Measurements from ENCODE around the gene CTDSP1.
A peak's percentile ranks its signal among the peaks of the same experiment; 100 is the strongest.

The CTDSP1 gene

DNA sequence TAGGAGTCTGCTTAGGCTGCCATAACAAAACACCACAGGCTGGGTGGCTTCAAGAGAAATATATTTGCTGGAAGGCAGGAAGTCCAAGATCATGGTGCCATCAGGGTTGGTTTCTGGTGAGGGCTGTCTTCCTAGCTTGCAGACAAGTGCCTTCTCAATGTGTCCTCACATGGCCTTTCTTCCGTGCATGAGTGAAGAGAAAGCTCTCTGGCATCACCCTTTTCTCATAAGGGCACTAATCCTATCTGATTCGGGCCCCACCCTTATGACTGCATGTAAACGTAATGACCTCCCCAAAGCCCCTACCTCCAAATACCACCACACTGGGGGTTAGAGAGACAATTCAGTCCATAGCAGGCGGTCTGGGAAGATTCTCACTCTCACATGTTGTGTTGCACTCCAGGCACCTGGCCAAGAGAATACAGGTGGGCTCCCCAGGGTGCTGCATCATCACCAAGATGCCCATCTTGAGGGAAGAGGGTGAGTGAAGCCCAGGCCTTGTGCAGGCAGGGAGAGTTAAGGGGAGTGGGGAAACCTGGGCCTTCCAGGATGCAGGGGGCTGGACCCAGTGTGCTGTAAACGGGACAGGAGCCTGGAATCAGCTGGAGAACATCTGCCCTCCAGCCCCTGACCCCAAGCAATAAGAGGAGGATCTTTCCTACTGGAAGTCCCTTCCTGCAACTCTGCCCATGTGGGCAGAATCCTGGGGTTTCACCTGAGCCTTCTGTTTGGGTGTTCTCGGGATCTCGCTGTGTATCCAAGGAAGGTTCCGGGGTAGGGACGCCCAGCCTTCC, 32.9 kb upstream of the CTDSP1 start:
- H3K4me1 ChIP-seq, result peaks cover 66 to 99% (median 92%) of the 10 kb centered on the region in 10 experiments
- no peak for TF ChIP-seq Cebpa-rat (IDR thresholded peaks at IDR 0.05)
- H3K36me3 ChIP-seq, result peaks cover 0 to 5% (median 0%) of the 10 kb centered on the region in 11 experiments; a peak in 2 of 22 replicates
- H3K27ac ChIP-seq, result peak overlapping the region; percentile 90 to 99 (median 92)
- H3K9me3 ChIP-seq (replicated peaks in 1 of 11), result peaks cover 0 to 8% (median 7%) of the 10 kb centered on the region in 11 experiments; a peak in 16 of 22 replicates
- H4K20me1 ChIP-seq, result no peaks in the 10 kb centered on the region
- peak overlapping the region; percentile 52 to 72 (median 63) for H3K4me3 ChIP-seq
- peak overlapping the region; percentile 84 to 99 (median 90) for H3K4me2 ChIP-seq
- H3K27me3 ChIP-seq, result no peaks in the 10 kb centered on the region
- peak overlapping the region; percentile 82 to 96 (median 85) for H3K9ac ChIP-seq

DNA sequence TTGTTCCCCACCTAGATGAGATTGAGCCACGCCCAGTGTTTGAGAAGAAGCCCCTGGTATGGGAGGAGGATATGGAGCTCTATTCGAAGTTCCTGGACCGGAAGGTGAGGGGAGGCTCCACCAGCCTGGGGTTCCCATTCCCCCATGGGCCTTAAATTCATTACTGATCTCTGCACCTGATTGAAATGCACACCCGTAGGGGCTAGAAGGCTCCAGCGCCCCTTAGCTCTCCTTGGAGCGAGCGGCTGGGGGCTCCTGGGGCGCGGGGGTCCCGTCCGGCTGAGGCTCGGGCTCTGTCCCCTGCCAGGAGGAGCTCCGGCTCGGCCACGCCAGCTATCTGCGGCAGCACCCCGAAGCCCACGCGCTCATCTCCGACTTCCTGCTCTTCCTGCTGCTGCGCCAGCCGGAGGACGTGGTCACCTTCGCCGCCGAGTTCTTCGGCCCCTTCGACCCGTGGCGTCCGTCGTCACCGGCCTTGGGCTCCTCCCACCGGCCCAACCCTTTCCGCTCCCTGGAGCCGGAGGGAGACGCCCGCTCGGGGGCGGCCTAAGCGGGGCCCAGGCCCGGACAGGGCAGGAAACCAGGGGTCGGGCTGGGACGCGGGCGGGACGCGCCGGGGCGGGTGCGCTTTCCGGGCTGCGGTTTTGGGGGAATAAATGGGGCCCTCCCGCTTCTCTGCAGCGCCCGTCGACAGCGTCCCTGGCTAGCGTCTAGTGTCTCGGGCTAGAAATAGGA, 32.1 kb upstream of the CTDSP1 start:
- no peak for TF ChIP-seq Cebpa-rat (IDR thresholded peaks at IDR 0.05)
- H3K27ac ChIP-seq, result peak overlapping the region; percentile 90 to 99 (median 92)
- no peaks in the 10 kb centered on the region for H4K20me1 ChIP-seq
- peak overlapping the region; percentile 82 to 96 (median 85) for H3K9ac ChIP-seq
- peaks cover 68 to 99% (median 92%) of the 10 kb centered on the region in 10 experiments for H3K4me1 ChIP-seq
- H3K4me3 ChIP-seq, result peak overlapping the region; percentile 52 to 72 (median 63)
- peak overlapping the region; percentile 84 to 99 (median 90) for H3K4me2 ChIP-seq
- H3K27me3 ChIP-seq, result no peaks in the 10 kb centered on the region
- H3K36me3 ChIP-seq, result peaks cover 0 to 5% (median 0%) of the 10 kb centered on the region in 11 experiments; a peak in 2 of 22 replicates
- H3K9me3 ChIP-seq (replicated peaks in 1 of 11), result peaks cover 0 to 8% (median 7%) of the 10 kb centered on the region in 11 experiments; a peak in 16 of 22 replicates

DNA sequence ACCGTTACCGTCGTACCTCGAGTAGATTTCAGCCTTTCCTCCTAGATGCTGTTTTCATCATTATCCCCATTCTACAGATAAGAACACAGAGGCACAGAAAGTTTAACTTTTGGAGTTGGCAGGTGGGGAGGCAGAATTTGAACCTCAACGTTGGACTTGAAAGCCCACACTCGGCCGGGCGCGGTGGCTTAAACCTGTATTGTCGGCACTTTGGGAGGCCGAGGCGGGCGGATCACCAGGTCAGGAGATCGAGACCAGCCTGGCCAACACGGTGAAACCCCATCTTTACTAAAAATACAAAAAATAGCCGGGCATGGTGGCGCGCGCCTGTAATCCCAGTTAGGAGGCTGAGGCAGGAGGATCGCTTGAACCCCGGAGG, 31.5 kb upstream of the CTDSP1 start:
- no peaks in the 10 kb centered on the region for H3K27me3 ChIP-seq
- peak overlapping the region; percentile 82 to 96 (median 85) for H3K9ac ChIP-seq
- H3K36me3 ChIP-seq, result peaks cover 0 to 5% (median 0%) of the 10 kb centered on the region in 11 experiments; a peak in 2 of 22 replicates
- H3K9me3 ChIP-seq (replicated peaks in 1 of 11), result peaks cover 0 to 8% (median 7%) of the 10 kb centered on the region in 11 experiments; a peak in 16 of 22 replicates
- H3K4me3 ChIP-seq, result peak overlapping the region; percentile 43 to 72 (median 63)
- H4K20me1 ChIP-seq, result no peaks in the 10 kb centered on the region
- H3K4me1 ChIP-seq, result peaks cover 68 to 99% (median 92%) of the 10 kb centered on the region in 10 experiments
- H3K4me2 ChIP-seq, result peak overlapping the region; percentile 84 to 99 (median 90)
- no peak for TF ChIP-seq Cebpa-rat (IDR thresholded peaks at IDR 0.05)
- peak overlapping the region; percentile 90 to 99 (median 92) for H3K27ac ChIP-seq

DNA sequence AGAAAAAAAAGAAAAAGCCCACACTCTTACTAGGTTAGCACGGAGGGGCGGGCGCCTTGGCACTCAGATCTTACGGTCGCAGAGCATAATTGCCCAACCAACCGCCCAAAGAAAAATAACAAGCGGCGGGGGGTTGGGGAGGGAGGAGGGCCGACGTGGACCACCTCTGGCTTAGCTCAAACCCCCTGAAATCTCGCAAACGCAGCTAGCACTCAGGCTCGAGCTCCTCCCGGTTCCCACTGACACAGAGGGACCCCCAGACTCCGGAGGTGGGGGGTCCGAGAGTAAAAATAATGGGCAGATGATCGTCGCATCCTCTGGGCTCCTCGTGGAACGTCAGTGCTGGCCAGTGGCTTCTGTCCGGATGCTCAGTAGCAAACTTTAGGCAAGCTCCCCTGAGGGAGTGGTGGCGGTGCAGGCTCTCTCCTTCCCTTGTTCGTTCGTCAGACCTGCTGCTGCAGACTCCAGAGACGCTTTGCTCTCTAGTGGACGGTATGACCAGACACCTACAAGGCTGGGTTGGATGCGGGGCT, 31.0 kb upstream of the CTDSP1 start:
- peaks cover 69 to 99% (median 92%) of the 10 kb centered on the region in 10 experiments for H3K4me1 ChIP-seq
- peaks cover 0 to 5% (median 0%) of the 10 kb centered on the region in 11 experiments; a peak in 2 of 22 replicates for H3K36me3 ChIP-seq
- H4K20me1 ChIP-seq, result no peaks in the 10 kb centered on the region
- peaks cover 0 to 8% (median 7%) of the 10 kb centered on the region in 11 experiments; a peak in 16 of 22 replicates for H3K9me3 ChIP-seq (replicated peaks in 1 of 11)
- H3K27ac ChIP-seq, result peak overlapping the region; percentile 90 to 99 (median 92)
- peak overlapping the region; percentile 82 to 96 (median 85) for H3K9ac ChIP-seq
- H3K27me3 ChIP-seq, result no peaks in the 10 kb centered on the region
- peak overlapping the region; percentile 43 to 72 (median 63); a peak in 19 of 20 replicates for H3K4me3 ChIP-seq
- peak in 2 of 11 experiments; percentile 11 to 19; a peak in 1 of 22 replicates for TF ChIP-seq Cebpa-rat (IDR thresholded peaks at IDR 0.05)
- H3K4me2 ChIP-seq, result peak overlapping the region; percentile 84 to 99 (median 90)

DNA sequence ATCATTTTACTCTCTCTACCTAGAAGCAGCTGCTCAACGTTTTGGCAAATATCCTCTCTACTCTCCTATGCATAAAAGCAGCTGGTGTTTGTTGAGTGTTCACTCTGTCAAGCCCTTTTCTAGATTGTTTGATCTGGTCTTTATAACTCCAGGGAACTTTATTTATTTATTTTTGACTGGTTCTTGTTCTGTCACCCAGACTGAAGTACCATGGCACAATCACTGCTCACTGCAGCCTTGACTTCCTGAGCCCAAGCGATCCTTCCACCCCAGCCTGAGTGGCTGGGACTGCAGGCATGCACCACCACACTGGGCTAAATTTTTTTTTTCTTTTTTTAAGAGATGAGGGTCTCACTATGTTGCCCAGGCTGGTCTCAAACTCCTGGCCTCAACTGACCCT, 30.3 kb upstream of the CTDSP1 start:
- Histone ChIP-seq H3K9ac (peak overlapping the region; percentile 82 to 96 (median 85)), H3K9me3 (replicated peaks in 1 of 11) (peaks cover 0 to 8% (median 7%) of the 10 kb centered on the region in 11 experiments; a peak in 16 of 22 replicates), H3K36me3 (peaks cover 0 to 5% (median 0%) of the 10 kb centered on the region in 11 experiments; a peak in 2 of 22 replicates), H3K27ac (peak overlapping the region; percentile 90 to 99 (median 92)), H3K4me1 (peaks cover 69 to 99% (median 92%) of the 10 kb centered on the region in 10 experiments), H4K20me1 (no peaks in the 10 kb centered on the region), H3K4me3 (peak overlapping the region in 8 of 10 experiments; percentile 43 to 72 (median 63); a peak in 14 of 20 replicates), H3K27me3 (no peaks in the 10 kb centered on the region), H3K4me2 (peak overlapping the region; percentile 84 to 99 (median 90))
- no peak for TF ChIP-seq Cebpa-rat (IDR thresholded peaks at IDR 0.05)

DNA sequence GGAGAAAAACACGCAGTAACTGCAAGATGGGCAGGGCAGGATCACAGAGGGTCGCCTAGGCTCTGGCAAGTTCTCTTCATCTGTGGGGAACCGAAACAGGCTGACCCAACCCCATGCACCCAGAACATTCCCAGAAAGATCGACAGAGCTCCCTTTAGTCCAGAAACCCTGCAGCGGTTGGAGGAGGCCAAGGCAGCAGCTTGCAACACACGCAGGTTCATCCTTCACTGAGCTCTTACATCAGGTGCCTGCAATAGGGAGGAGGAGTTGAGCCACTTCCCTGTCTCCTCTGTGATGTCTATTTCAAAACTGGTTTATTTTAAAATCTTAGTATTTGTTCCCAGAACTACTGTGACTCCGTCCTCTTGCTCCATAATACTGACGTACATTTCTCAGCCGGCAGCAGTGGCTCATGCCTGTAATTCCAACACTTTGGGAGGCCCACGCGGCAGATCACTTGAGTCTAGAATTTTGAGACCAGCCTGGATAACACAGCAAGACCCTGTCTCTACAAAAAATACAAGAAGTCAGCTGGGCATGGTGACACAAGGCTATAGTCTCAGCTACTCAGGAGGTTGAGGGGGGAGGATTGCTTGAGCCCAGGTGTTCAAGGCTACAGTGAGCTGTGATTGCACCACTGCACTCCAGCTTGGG, 29.1 kb upstream of the CTDSP1 start:
- H3K4me3 ChIP-seq, result peak overlapping the region in 6 of 10 experiments; percentile 15 to 66 (median 41); a peak in 7 of 20 replicates
- H3K36me3 ChIP-seq, result peaks cover 0 to 5% (median 0%) of the 10 kb centered on the region in 11 experiments; a peak in 2 of 22 replicates
- H3K9ac ChIP-seq, result peak overlapping the region; percentile 82 to 96 (median 85)
- peaks cover 69 to 96% (median 87%) of the 10 kb centered on the region in 10 experiments for H3K4me1 ChIP-seq
- TF ChIP-seq Cebpa-rat (IDR thresholded peaks at IDR 0.05), result peak; percentile 96 to 100 (median 100)
- peak overlapping the region; percentile 90 to 99 (median 92) for H3K27ac ChIP-seq
- H4K20me1 ChIP-seq, result no peaks in the 10 kb centered on the region
- H3K4me2 ChIP-seq, result peak overlapping the region; percentile 84 to 99 (median 90)
- no peaks in the 10 kb centered on the region for H3K27me3 ChIP-seq
- H3K9me3 ChIP-seq (replicated peaks in 1 of 11), result peaks cover 0 to 8% (median 7%) of the 10 kb centered on the region in 11 experiments; a peak in 16 of 22 replicates

DNA sequence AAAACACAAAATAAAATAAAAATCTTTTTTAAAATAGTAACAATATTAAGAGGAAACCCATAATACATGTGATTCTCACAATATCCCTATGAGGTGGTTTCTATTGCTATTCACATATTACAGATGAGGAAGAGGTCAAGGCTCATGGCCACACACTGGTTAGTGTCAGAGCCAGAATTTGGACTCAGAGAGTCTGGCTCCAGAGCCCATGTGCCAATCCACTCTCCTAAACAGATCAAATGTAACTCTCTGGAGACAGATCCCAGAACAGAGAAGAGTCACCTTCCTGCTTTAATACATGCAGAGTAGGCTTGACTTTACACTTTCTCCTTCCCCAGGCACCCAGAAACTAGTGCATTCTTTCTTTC, 27.7 kb upstream of the CTDSP1 start:
- H3K4me1 ChIP-seq, result peaks cover 67 to 91% (median 75%) of the 10 kb centered on the region in 10 experiments
- no peak overlapping the region for H3K4me3 ChIP-seq
- peak overlapping the region; percentile 82 to 96 (median 85) for H3K9ac ChIP-seq
- H3K27ac ChIP-seq, result peak overlapping the region; percentile 90 to 99 (median 92)
- H4K20me1 ChIP-seq, result no peaks in the 10 kb centered on the region
- peak overlapping the region; percentile 84 to 99 (median 90) for H3K4me2 ChIP-seq
- H3K27me3 ChIP-seq, result no peaks in the 10 kb centered on the region
- H3K36me3 ChIP-seq, result no peaks in the 10 kb centered on the region
- no peak for TF ChIP-seq Cebpa-rat (IDR thresholded peaks at IDR 0.05)
- H3K9me3 ChIP-seq (replicated peaks in 1 of 11), result peaks cover 0 to 2% (median 1%) of the 10 kb centered on the region in 11 experiments; a peak in 14 of 22 replicates

DNA sequence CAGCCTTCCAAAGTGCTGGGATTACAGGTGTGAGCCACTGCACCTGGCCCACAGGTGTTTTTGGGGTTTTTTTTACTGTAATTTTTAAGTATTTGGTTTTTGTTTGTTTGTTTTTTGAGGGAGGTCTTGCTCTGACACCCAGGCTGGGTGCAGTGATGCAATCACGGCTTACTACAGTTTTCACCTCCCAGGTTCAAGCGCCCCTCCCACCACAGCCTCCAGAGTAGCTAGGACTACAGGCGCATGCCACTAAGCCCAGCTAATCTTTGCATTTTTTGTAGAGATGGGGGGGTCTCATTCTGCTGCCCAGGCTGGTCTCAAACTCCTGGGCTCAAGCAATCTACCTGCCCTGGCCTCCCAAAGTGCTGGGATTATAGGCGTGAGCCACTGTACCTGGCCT, 24.9 kb upstream of the CTDSP1 start:
- Histone ChIP-seq H3K27me3 (no peaks in the 10 kb centered on the region), H3K4me2 (peak overlapping the region in 3 of 11 experiments; percentile 13 to 30 (median 26); a peak in 4 of 22 replicates), H3K4me1 (peaks cover 39 to 94% (median 56%) of the 10 kb centered on the region in 10 experiments), H3K9me3 (replicated peaks in 1 of 11) (no peaks in the 10 kb centered on the region), H3K4me3 (no peak overlapping the region), H4K20me1 (no peaks in the 10 kb centered on the region), H3K27ac (peak overlapping the region in 3 of 11 experiments; percentile 14 to 39 (median 24); a peak in 4 of 22 replicates), H3K9ac (no peak overlapping the region), H3K36me3 (no peaks in the 10 kb centered on the region)
- no peak for TF ChIP-seq Cebpa-rat (IDR thresholded peaks at IDR 0.05)

All from BLaER1 treated with 17β-estradiol and CSF1 and Interleukin-3, amounts not matched to agents 10 nM and 100 nM (cell line).